GM06990 (cell line): ENCODE measurements around the gene COL4A2.

Experiments used
- DNase-seq: peaks from one replicate; pipeline ENCODE4 v3.0.0-alpha.2; 2011; ENCODE audit not compliant: insufficient read length; ENCODE audit errors: extremely low read depth
- H3K27me3 ChIP-seq: replicated peaks from 2 replicates; pipeline ENCODE4 v1.6.0; 2011; ENCODE audit warnings: low read length; ENCODE audit not compliant: control insufficient read depth, insufficient read depth
- H3K36me3 ChIP-seq: 2 replicates; pipeline ENCODE4 v1.5.1; 2011; ENCODE audit warnings: low read length; ENCODE audit not compliant: control insufficient read depth, insufficient read depth
- H3K4me3 ChIP-seq: replicated peaks from 2 replicates; pipeline ENCODE4 v1.5.1; 2011; ENCODE audit warnings: low read depth, mild to moderate bottlenecking, control low read depth, low read length
- CTCF ChIP-seq: IDR thresholded peaks from 2 replicates; pipeline ENCODE4 v1.5.1; 2011; ENCODE audit warnings: low read length, control low read depth, mild to moderate bottlenecking, inconsistent platforms; ENCODE audit not compliant: insufficient read depth, poor library complexity, severe bottlenecking

Gene COL4A2

DNA sequence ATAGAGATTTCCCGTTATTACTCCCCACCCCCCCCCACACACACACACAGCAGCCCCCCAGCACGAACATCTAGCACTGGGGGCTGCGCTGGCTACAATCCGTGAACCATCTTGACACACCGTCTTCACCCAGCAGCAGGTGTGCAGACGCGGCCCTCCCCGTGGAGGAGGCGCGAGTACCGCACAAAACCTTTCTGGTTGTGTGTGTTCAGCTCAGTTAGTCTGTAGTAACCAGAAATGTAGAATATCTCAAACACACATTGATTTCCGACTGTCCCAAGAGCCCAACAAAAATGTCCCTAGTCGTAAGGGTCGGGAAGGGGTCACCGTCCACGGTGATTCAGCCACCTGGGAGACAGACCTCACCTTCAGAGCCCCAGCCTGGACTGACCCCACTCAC lies 131.7 kb downstream of the COL4A2 start:
- TF ChIP-seq CTCF: no peak
- no peaks in the 10 kb centered on the region for H3K36me3 ChIP-seq
- no peak for DNase-seq

GRCh38 chr13:110440946-110441731 lies 134.1 kb downstream of the COL4A2 start:
- Histone ChIP-seq H3K36me3 (no peaks in the 10 kb centered on the region), H3K27me3 (no peaks in the 10 kb centered on the region)

More for the DNA sequence above, 131.7 kb downstream of the COL4A2 start:
- H3K27me3 ChIP-seq: no peaks in the 10 kb centered on the region
- H3K4me3 ChIP-seq: no peak overlapping the region

GRCh38 chr13:110442930-110443621 lies 136.0 kb downstream of the COL4A2 start:
- H3K36me3 ChIP-seq: no peaks in the 10 kb centered on the region
- no peaks in the 10 kb centered on the region for H3K27me3 ChIP-seq
- TF ChIP-seq CTCF: no peak
- no peak overlapping the region for H3K4me3 ChIP-seq
- no peak for DNase-seq

More at GRCh38 chr13:110440946-110441731, 134.1 kb downstream of the COL4A2 start:
- DNase-seq: no peak
- H3K4me3 ChIP-seq: no peak overlapping the region
- TF ChIP-seq CTCF: no peak

GRCh38 chr13:110443622-110444225 lies 136.6 kb downstream of the COL4A2 start:
- Histone ChIP-seq H3K36me3 (no peaks in the 10 kb centered on the region), H3K4me3 (0 out of 2 replicates have a peak overlapping the region, but pooled peaks have one; percentile 11), H3K27me3 (no peaks in the 10 kb centered on the region)
- TF ChIP-seq CTCF: no peak
- peak; percentile 30 for DNase-seq

DNA sequence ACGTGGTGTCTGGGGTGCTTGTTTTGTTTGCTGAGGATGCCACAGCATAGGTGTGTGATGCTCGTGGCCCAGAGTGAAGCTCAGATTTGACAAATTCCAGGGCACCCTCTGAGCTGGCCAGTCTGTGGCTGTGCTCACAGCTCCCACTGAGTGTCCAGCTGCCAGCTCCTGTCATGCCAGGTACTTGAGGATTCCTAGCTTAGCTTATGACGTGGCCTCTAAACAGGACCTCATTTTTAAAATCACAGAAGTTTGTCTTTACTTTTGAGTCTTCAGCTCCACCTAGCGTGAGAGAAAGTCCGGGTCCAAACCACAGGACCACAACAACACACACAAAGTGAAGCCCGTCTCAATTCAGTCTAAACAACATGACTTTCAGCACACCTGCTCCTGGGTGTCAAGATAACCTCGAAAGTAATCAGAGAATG lies 137.2 kb downstream of the COL4A2 start:
- no peaks in the 10 kb centered on the region for H3K27me3 ChIP-seq
- 0 out of 2 replicates have a peak overlapping the region, but pooled peaks have one; percentile 11 for H3K4me3 ChIP-seq
- TF ChIP-seq CTCF: peak; percentile 46
- peak; percentile 55 for DNase-seq
- no peaks in the 10 kb centered on the region for H3K36me3 ChIP-seq
